Upper lobe of right lung (tissue), 1 donor: ENCODE data around the gene CDKAL1. TPM values are rescaled to one million over a fixed set of nuclear protein-coding genes. Genes with fewer than 3 reads are reported as not detected.
"Not testable (repeated sequence)": the region's sequence is repeated elsewhere in the genome, so short reads cannot be mapped to it uniquely, and the experiment has no call there.

Source experiments
- ATAC-seq: fragments of 200-7000 bp; cut with Tn5 transposase; one replicate; pipeline ENCODE4 v1.9.1; 2020; ENCODE audit warnings: mild to moderate bottlenecking, moderate library complexity
- DNase-seq: peaks from one replicate; pipeline ENCODE4 v3.0.0-alpha.2; 2020
- H3K27ac ChIP-seq: fragments of 200-600 bp; one replicate; pipeline ENCODE4 v1.8.0; 2022
- H3K27me3 ChIP-seq: fragments of 200-600 bp; one replicate; pipeline ENCODE4 v1.8.0; 2022; ENCODE audit warnings: mild to moderate bottlenecking
- H3K36me3 ChIP-seq: fragments of 200-600 bp; one replicate; pipeline ENCODE4 v1.8.0; 2022
- H3K4me1 ChIP-seq: fragments of 200-600 bp; one replicate; pipeline ENCODE4 v1.8.0; 2022
- H3K4me3 ChIP-seq: fragments of 200-600 bp; one replicate; pipeline ENCODE4 v1.8.0; 2022; ENCODE audit warnings: mild to moderate bottlenecking
- H3K9me3 ChIP-seq: fragments of 200-600 bp; one replicate; pipeline ENCODE4 v1.8.0; 2022
- CTCF ChIP-seq: fragments of 200-600 bp; IDR thresholded peaks from one replicate; pipeline ENCODE4 v1.8.0; 2022; ENCODE audit warnings: antibody characterized with exemption
- intact Hi-C: fragments of 100-400 bp; cut with DNase I; formaldehyde crosslinking; loops from one replicate; pipeline ENCODE4 v1.11.0; 2022
- total RNA-seq: library from RNA; stranded (reverse); fragmentation: NEBNext Ultra II Directional; extraction: Animal tissue kit (Norgen Biotek cat#: 25700); gene quantifications from one replicate; pipeline ENCODE4 v1.2.1, GENCODE V29; 2021
- donor health status: DM: no; HTN: yes; CAD: no; lungs with severe emphysema.

Gene CDKAL1
- total RNA-seq, 1 donor from 2014 or later: 16.0 TPM

GRCh38 chr6:20583444-20583800 lies 49.2 kb downstream of the CDKAL1 start:
- DNase-seq: no peak
- H3K36me3 ChIP-seq: peaks cover 14% of the 10 kb centered on the region
- H3K27ac ChIP-seq: no peak overlapping the region
- H3K9me3 ChIP-seq: no peaks in the 10 kb centered on the region
- no peak overlapping the region for H3K4me3 ChIP-seq
- ATAC-seq: no peak
- intact Hi-C loops: no loop called here
- no peak for TF ChIP-seq CTCF
- no peaks in the 10 kb centered on the region for H3K27me3 ChIP-seq
- no peaks in the 10 kb centered on the region for H3K4me1 ChIP-seq

- no peaks in the 10 kb centered on the region for H3K27me3 ChIP-seq
- no peak for TF ChIP-seq CTCF
- DNase-seq: no peak
- peaks cover 6% of the 10 kb centered on the region for H3K36me3 ChIP-seq
- H3K4me1 ChIP-seq: no peaks in the 10 kb centered on the region
- H3K9me3 ChIP-seq: no peaks in the 10 kb centered on the region
- intact Hi-C loops: no loop called here
- ATAC-seq: no peak
- no peak overlapping the region for H3K27ac ChIP-seq
- no peak overlapping the region for H3K4me3 ChIP-seq
Observed at GRCh38 chr6:20584100-20584731, 50.0 kb downstream of the CDKAL1 start.

- no peak for TF ChIP-seq CTCF
- Histone ChIP-seq H3K27me3 (no peaks in the 10 kb centered on the region), H3K4me1 (no peaks in the 10 kb centered on the region), H3K9me3 (no peaks in the 10 kb centered on the region), H3K36me3 (no peaks in the 10 kb centered on the region), H3K27ac (no peak overlapping the region), H3K4me3 (no peak overlapping the region)
- intact Hi-C loops: no loop called here
- ATAC-seq (no peak), DNase-seq (no peak)
Observed at GRCh38 chr6:20589266-20589665, 55.0 kb downstream of the CDKAL1 start.

- H3K4me1 ChIP-seq, DNase-seq, H3K9me3 ChIP-seq, H3K4me3 ChIP-seq, H3K36me3 ChIP-seq, H3K27ac ChIP-seq, ATAC-seq, intact Hi-C loops, H3K27me3 ChIP-seq: not testable (repeated sequence)
Observed at GRCh38 chr6:20590476-20590875, 56.2 kb downstream of the CDKAL1 start.

GRCh38 chr6:20594299-20594853 lies 60.1 kb downstream of the CDKAL1 start:
- H3K4me1 ChIP-seq, H3K27ac ChIP-seq, H3K36me3 ChIP-seq, DNase-seq, intact Hi-C loops, H3K27me3 ChIP-seq, H3K4me3 ChIP-seq, ATAC-seq, H3K9me3 ChIP-seq: not testable (repeated sequence)

- H3K27ac ChIP-seq: no peak overlapping the region
- peaks cover 11% of the 10 kb centered on the region for H3K36me3 ChIP-seq
- no peaks in the 10 kb centered on the region for H3K27me3 ChIP-seq
- ATAC-seq (no peak), DNase-seq (no peak)
- H3K4me1 ChIP-seq: no peaks in the 10 kb centered on the region
- intact Hi-C loops: no loop called here
- no peak overlapping the region for H3K4me3 ChIP-seq
- H3K9me3 ChIP-seq: no peaks in the 10 kb centered on the region
- no peak for TF ChIP-seq CTCF
Observed at GRCh38 chr6:20599302-20600051, 65.2 kb downstream of the CDKAL1 start.
